NAMALWA (cell line): ENCODE data around the gene CAPZB.
"Not testable (repeated sequence)": the region's sequence is repeated elsewhere in the genome, so short reads cannot be mapped to it uniquely, and the experiment has no call there.

Experiments used
- DNase-seq: peaks from one replicate; pipeline ENCODE4 v3.0.0-alpha.2; 2015; ENCODE audit warnings: low spot score

The CAPZB gene

DNA sequence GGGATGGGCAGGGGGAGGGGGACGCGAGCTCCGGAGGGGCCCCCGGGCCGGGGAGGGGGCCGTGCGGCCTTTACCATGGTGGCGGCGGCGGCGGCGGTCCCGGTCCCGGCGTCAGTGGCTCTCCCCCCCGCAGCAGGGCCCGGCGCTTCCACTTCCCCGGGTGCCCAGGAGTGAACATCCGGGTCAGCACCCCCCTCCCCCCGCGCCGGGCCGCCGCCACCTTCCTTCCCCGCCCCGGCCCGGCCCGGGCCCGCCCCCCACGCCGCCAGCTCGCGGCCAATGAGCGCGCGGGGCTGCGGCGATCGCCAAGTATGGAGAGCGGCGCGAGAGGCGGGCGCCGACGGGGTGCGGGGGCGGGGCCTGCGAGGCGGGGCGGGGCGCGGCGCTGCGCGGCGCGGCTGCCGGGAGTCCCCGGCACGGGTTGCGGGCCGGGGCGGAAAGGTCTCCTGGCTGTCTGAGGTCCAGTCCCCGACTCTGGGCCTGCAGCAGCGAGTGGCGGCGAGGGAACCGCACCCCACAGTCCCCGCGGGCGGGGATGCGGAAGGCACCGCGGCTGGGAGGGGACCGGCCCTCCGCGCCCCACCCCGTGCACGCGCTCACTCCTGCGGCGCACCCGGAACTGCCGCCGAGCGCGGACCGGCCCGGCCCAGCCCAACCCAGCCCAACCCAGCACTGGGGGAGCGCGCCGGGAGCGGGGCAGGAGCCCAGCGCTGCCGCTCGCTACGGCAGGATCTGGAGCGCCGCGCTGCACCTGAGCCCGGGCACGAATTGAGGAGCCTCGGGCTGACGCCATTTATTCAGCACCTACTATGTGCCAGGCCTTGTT is at the start of gene CAPZB:
CAPZB (minus strand) TSS at position 178 of the 826 bp plus-strand sequence; CDS start at position 77, 101 bp downstream.
- peak; percentile 90 for DNase-seq

DNA sequence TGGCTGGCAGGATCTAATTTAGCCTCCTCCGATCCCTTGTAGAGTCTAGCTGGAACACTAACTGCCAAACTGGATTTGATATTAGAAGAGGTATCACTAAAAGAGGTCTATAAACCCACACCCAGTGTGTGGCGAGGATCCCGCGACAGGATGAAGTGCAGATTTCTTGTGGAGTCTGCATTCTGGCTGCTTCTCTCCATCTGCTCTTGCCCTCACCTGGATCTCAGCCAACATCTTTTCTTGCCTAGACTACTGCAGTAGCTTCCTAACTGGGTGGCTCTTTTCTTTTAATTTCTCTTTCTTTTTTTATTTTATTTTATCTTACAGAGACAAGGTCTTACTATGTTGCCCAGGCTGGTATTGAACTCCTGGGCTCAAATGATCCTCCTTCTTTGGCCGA is 48.9 kb upstream of the CAPZB start:
- no peak for DNase-seq

DNA sequence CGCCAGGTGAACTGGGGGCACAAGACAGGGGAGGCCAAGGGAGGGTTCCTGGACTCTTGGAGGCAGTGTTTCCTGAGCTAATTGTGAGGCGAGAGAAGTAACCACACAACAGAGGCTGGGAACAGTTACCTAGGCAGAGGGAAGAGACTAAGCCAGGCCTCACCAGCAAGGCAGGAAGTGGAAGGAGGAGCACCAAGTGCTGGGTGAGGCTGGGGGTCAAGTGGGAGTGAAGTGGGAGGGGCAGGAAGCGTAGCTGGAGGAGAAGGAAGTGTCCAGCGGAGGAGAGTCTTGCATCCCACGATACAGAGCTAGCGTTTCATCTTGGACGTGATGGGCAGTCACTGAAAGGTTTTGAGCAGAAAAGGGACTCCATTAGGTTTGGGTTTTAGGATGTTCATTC is 48.3 kb upstream of the CAPZB start:
- DNase-seq: no peak

DNA sequence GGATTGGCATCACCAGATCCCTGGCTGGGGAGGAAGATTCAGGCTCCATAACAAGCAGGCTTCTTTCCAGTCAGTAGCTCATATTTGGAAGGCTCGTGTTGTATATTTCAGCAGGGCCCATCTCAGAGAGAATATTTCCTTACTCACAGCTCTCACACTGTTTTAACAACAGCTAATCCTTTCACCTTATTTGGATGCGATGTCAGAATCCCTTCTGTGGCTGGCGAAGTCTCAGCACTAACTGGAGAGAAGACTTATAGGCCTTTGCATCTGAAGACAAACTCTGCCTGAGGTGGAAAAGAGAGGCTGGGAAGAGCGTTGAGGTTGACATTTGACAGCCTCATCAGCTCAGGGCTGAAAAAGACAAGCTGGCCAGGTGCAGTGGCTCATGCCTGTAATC is 47.2 kb upstream of the CAPZB start:
- DNase-seq: no peak

DNA sequence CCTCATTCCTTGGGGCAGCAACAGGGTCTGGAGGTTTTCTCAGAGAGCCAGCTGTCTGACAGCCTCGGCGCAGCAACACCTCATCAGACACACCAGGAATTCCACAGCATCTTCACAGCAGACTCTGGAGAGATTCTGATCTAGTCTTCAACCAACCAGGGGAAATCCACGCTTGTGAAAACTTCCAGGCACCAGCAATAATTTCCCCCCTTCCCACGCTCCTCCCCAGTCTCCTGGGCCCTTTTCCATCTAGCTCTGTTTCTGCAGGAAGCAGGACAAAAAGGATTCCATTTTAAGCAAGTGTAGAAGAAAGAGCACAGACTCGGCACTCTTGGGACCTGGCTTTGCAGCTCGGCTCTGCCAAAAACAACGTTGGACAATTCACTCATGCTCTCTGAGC is 44.3 kb upstream of the CAPZB start:
- no peak for DNase-seq

DNA sequence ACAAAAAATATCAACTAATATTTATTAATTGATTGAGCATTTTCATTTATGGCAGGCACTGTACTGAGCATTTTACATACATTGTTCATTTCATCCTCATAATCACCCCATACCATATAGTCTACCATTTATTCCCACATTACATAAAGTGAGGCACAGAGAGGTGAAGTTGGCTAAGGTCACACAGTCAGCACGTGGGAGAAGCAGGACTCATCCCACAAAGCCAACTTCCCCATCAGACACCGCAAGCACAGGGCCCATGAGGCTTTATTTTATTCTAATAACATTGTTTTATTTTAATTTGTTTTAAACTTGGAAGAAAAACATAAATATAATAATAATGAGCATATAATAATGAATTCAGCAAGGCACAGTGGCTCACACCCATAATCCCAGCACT is 43.1 kb upstream of the CAPZB start:
- DNase-seq: no peak

DNA sequence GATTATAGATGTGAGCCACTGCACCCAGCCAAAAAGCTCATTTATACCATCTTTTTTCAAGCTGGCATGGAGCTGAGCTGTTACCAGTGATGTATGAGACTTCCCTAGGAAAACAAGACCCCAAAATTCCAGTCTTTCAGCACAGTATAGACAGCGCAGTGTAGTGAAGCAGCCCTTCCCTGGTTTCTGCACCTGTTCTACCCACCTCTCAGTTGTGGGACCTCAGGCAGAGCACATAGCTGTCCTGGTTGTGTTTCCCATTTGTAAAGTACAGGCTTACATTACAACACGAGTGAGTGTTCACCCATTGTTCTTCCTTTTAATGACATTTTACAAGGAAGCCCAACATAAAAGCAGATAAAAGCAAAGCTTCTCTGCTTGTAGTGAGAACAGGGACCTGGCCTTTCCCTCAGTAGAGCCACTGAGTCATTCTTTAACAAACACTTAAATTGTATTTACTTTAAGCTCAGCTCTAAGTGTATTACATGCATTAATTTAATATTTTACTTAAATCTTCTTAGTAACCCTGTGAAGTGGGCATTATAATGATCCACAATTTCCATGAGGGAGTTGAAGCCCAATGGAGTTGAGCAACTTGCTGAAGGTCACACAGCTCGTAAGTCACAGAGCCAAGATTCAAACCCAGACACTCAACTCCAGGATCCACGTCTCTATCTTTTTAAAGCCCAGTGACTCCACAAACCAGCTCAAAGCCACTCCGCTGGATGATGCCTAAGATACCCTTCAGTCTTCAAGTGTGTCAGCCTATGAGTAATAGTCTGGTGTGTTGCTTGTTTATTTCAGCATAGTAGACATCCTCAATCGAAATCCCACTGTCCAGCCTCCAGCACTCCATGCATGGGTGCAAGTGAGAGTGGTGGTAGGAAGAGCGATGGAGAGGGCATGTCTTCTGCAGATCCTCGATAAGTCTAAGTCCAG is 40.5 kb upstream of the CAPZB start:
- DNase-seq: no peak

DNA sequence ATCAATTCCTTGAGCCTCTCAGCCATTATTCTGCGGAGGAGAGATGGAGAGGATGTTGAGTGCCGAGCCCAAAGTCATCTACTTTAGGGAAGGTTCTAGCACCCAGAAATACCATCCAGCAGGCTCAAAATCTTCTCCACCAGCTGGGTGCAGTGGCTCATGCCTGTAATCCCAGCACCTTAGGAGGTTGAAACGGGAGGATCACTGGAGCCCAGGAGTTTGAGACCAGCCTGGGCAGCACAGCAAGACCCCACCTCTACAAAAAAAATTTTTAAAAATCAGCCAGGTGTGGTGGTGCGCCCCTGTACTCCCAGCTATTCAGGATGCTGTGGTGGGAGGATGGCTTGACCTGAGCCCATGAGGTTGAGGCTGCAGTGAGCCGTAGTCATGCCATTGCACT is 39.5 kb upstream of the CAPZB start:
- DNase-seq: no peak

DNA sequence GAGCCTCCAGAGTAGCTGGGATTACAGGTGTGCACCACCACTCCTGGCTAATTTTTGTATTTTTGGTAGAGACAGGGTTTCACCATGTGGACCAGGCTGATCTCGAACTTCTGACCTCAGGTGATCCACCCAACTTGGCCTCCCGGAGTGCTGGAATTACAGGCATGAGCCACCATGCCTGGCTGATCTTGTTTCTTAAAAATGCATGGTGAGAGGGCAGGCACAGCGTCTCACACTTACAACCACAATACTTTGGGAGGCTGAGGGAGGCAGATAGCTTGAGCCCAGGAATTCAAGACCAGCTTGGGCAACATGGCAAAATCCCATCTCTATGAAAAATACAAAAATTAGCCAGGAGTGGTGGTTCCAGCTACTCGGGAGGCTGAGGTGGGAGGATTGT is 37.2 kb upstream of the CAPZB start:
- not testable (repeated sequence) for DNase-seq

DNA sequence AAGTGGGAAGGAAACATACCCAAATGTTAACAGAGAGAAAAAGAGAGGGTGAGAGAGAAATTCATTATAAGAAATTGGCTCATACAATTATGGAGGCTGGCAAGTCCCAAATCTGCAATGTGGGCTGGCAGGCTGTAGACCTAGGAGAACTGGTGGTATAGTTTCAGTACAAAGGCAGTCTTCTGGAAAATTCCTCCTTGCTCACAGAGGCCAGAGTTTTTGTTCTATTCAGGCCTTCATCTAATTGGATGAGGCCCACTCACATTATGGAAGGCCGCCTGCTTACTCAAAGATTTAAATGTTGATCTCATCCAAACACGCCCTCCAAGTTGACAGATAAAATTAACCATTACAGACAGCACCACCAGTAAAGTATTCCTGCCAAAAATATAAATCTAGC is 36.1 kb upstream of the CAPZB start:
- no peak for DNase-seq

DNA sequence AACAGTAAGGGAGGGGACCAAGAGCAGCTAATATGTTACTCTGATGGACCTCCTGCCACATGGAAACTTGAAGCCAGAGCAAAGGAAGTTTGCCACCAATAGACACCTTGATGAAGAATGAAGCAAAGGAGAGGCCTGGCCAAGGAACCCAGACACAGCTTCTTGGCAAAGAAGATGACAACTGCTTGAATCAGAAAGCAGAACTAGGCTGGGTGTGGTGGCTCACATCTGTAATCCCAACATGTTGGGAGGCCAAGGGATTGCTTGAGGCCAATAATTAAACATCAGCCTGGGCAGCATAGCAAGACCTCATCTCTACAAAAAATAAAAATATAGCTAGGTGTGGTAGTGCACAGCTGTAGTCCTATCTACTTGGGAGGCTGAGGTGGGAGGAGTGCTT is 31.7 kb upstream of the CAPZB start:
- no peak for DNase-seq

DNA sequence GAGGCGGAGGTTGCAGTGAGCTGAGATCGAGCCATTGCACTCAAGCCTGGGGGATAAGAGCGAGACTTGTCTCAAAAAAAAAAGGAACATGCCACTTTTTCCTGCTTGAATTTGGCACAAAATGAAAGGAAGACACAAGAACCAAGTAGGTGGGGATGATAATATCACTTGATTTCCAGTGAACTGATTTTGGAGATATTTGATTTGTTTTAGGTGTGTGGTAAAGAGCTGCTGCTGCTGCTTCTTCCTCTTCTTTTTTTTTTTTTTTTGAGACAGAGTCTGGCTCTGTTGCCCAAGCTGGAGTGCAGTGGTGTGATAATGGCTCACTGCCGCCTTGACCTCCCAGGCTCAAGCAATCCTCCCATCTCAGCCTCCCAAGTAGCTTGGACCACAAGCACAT is 29.9 kb upstream of the CAPZB start:
- DNase-seq: no peak

DNA sequence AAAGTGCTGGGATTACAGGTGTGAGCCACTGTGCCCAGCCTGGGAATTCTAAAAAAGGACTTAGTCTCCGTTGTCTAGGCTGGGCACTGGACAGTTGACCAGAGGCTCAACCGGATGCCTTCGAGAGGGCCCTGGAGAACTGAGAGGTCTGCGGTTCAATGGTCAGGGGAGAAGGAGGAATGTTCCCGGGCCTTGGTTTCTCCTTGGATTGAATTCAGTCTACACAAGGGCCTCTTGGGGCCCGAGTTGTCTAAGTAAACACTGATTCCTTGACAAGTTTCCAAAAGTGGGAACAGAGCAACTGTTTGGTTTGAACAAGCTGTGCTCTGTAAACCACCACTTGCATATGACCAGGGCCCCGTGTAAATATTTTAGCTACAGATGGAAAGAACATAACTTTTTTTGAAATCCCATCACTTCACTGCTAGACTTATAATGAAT is 29.1 kb upstream of the CAPZB start:
- no peak for DNase-seq

DNA sequence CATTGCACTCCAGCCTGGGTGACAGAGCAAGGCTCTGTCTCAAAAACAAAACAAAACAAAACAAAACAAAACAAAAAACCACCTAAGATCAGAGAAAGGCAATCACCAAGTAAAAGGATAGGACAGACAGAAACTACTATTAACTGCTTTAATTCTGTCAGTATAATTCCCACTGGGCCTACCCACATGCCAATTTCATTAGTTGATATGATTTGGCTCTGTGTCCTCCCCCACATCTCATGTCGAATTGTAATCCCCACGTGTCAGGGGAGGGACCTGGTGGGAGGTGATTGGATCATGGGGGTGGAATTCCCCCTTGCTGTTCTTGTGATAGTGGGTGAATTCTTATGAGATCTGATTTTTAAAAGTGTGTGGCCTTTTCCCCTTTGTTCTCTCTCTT is 27.2 kb upstream of the CAPZB start:
- no peak for DNase-seq

DNA sequence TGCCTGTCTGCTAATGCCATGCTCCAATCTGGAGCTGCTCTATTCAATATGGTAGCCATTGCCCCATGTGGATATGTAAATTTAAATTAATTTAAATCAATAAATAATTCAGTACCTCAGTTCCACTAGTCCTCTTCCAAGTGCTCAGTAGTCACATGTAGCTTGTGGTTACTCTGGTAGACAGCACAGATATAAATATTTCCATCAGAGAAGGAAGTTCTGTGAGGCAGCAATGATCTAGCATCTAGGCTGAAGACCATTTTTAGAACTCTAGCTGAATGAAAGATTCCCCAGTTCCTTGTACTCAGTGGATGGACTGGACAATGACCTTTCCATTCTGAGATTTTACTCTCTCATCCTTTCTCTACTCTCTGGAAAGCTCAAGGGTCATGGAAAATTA is 25.8 kb upstream of the CAPZB start:
- no peak for DNase-seq

DNA sequence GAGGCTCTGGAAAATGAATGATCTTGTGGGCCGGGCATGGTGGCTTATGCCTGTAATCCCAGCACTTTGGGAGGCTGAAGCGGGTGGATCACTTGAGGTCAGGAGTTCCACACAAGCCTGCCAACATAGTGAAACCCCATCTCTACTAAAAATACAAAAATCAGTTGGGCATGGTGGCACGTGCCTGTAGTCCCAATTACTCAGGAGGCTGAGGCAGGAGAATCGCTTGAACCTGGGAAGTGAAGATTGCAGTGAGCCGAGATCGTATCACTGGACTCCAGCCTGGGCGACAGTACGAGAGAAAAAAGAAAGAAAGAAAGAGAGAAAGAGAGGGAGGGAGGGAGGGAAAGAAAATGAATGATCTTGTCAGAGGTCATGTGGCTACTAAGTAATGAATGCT is 24.3 kb upstream of the CAPZB start:
- not testable (repeated sequence) for DNase-seq

DNA sequence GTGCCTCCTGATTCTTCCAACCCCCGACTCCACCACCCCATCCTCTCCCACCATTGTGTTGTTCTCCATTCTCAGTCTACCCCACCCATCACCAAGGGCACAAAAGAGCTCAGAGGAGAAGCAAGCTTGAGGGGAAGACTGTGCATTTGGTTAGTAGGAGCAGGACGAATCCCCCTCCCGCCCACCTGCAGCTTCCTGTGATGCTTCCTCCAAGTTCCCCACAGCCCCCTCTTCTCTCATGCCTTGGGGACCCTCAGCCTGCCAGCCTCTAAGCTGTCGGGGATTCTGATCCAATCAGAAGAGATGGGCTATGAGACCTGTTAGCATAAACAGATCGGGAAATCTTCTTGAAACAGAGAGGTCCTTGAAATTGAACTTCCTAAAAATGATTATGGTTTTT is 22.2 kb upstream of the CAPZB start:
- DNase-seq: no peak

DNA sequence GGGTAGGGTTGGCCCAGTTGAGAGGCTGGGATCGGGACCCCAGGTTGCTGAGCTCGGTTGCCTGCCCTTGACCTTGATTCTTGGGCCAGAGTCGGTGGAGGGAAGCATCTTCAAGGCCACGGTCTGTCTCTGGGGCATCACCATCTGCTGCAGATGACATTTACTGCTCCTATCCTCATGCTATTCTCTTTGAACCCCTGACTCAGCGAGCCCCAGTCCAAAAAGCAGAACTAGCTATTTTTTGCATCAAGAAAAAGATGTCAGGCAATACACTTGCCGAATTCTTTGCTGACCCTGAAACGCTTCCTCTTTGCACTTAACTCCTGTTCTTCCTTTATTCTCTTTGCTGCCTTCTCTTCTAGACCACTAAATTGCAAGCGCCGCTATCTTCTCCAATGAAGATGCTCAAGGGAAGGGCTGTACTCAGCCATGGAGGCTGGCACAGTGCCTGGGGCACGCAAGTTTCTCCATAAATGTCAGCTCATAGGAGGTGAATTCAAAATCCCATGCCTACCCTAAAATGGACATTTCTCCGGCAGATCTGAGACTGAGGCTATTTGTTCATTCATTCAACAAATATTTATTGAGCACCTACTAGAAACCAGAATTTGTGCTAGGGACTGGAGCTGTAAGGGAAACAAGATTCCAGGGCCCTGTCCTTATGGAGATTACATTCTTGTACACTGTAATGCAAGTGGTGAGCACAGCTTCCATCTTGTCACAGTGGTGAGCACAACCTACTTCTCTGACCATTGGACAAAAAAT is 20.5 kb upstream of the CAPZB start:
- DNase-seq: peak; percentile 69

DNA sequence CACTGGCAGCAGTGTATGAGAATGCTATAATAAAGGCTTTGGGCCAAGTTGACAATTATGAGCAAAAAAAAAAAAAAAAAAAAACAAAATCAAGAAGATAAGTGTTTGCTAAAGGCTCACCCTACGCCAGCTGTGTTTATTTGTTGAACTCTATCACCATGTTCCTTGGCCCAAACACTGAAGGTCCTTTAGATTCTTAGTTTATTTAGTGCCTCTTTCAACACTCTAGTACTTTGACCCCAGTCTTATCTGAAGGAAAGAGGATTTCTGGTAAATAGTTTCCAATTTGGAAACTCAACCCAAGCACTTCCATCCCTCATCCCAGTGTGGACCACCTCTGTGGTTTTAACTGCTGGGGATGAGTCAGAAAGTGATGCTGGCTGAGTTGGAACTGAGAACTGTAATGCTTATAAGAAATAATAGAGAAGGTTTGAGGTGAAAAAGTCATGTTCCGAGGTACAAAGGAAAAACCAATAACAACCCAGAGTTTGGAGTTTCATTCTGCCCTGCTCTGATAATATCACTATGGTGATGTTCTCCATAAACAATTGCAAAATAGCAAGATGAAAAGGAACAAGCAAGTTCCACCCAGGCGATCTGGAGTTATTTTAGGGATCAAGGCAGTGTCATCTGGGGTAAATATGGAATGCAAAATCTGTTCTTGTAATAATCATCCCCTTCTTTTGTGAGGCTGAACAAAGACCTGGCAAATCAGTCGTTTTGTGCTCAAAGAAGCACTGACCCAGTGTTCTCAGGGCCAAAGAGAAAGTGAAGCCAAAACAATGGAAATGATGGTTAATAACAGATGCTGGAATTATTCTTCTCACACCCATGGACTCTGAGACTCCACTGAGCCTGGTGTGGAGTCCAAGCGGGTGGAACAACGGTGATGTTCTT is 19.7 kb upstream of the CAPZB start:
- DNase-seq: no peak

DNA sequence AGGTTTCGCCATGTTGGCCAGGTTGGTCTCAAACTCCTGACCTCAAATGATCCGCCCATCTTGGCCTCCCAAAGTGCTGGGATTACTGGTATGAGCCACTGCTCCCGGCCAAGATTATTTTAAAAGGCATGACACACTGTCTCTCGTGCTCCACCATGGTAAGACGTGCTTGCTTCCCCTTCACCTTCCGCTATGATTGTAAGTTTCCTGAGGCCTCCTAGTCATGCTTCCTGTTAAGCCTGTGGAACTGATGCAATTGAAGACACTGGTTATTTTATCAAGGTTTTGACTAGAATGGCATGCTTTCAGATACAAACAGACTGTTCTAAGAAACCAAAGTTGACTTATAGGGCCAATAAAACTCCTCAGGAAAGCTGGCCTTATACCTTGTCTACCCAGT is 16.9 kb upstream of the CAPZB start:
- DNase-seq: not testable (repeated sequence)

DNA sequence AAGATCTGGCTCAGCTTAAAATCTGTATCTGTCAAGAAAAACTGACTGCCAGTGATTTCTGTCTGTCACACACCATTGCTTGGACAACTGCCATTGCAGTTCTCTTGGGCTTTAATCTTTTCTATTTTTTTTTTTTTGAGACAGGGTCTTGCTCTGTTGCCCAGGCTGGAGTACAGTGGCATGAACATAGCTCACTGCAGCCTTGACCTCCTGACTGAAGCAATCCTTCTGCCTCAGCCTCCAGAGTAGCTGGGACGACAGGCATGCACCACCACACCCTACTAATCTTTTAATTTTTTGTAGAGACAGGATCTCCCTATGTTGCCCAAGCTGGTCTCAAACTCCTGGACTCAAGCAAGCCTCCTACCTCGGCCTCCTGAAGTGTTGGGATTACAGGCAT is 14.5 kb upstream of the CAPZB start:
- not testable (repeated sequence) for DNase-seq
